ENCODE results near the gene ABHD17B.

- TF ChIP-seq, protein P1, sequence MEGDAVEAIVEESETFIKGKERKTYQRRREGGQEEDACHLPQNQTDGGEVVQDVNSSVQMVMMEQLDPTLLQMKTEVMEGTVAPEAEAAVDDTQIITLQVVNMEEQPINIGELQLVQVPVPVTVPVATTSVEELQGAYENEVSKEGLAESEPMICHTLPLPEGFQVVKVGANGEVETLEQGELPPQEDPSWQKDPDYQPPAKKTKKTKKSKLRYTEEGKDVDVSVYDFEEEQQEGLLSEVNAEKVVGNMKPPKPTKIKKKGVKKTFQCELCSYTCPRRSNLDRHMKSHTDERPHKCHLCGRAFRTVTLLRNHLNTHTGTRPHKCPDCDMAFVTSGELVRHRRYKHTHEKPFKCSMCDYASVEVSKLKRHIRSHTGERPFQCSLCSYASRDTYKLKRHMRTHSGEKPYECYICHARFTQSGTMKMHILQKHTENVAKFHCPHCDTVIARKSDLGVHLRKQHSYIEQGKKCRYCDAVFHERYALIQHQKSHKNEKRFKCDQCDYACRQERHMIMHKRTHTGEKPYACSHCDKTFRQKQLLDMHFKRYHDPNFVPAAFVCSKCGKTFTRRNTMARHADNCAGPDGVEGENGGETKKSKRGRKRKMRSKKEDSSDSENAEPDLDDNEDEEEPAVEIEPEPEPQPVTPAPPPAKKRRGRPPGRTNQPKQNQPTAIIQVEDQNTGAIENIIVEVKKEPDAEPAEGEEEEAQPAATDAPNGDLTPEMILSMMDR (IDR thresholded peaks at IDR 0.05; ENCODE audit: low read depth, low read length) = no peak
- no peak for TF ChIP-seq POLR2A (IDR thresholded peaks at IDR 0.05; ENCODE audit: extremely low read depth, insufficient read length)
Observed at GRCh38 chr9:71857159-71857558, 53.8 kb downstream of the ABHD17B start.

Measured in NB4 (cell line).